GM12891 (cell line): Measurements from ENCODE around the gene FASN.

Source experiments
- PAX5 ChIP-seq: IDR thresholded peaks from 2 replicates; pipeline ENCODE4 v1.6.1; 2011; ENCODE audit warnings: low read length, moderate library complexity, mild to moderate bottlenecking; ENCODE audit not compliant: insufficient read depth, severe bottlenecking
- POLR2A ChIP-seq: IDR thresholded peaks from 2 replicates; pipeline ENCODE4 v1.6.1; 2011; ENCODE audit warnings: low read depth, low read length, control low read depth
- POLR2AphosphoS5 ChIP-seq: IDR thresholded peaks from 2 replicates; pipeline ENCODE4 v1.6.1; 2011; ENCODE audit warnings: low read depth, low read length, control low read depth
- TAF1 ChIP-seq: IDR thresholded peaks from 2 replicates; pipeline ENCODE4 v1.6.1; 2011; ENCODE audit warnings: low read depth, low read length, control low read depth

DNA sequence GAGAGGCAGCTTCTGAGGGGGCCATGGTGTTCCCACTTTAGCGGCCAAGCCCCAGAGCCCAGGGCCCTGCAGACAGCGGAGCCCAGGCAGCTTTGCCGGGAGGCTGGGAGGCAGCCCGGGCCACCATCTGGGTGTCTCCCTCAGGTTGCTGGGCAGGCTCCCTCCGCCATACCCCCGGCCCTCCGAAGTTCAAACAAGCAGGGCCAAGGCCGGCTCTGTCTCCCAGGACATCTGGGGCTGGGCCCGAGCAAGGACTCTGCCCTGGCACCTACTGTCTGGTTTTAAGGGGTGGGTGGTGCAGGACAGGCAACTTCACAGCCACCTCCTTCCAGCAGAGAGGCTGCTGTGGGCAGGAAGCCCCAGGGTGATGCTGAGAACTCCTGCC is 35.1 kb downstream of the FASN start:
- no peak for TF ChIP-seq POLR2A
- TF ChIP-seq POLR2AphosphoS5, result no peak; the same call in 1 of the 2 replicates
- no peak for TF ChIP-seq TAF1
- TF ChIP-seq PAX5, result no peak
